Muscle of leg (tissue), 16 donors: Measurements from ENCODE around the gene XIRP2. TPM values are rescaled to one million over a fixed set of nuclear protein-coding genes. Genes with fewer than 3 reads are reported as not detected.

ENCODE experiments used
- DNase-seq: peaks from one replicate; pipeline ENCODE4 v3.0.0; 2013
- H3K27ac ChIP-seq: one replicate; pipeline ENCODE4 v1.5.1; 2013; ENCODE audit warnings: mild to moderate bottlenecking, low read length, control low read depth
- H3K27me3 ChIP-seq: one replicate; pipeline ENCODE4 v1.6.1; 2013; ENCODE audit warnings: low read length; ENCODE audit not compliant: control insufficient read depth, insufficient read depth
- H3K36me3 ChIP-seq: one replicate; pipeline ENCODE4 v1.6.1; 2013; ENCODE audit warnings: low read length; ENCODE audit not compliant: control insufficient read depth, insufficient read depth
- H3K4me1 ChIP-seq: one replicate; pipeline ENCODE4 v1.6.1; 2013; ENCODE audit warnings: low read length; ENCODE audit not compliant: control insufficient read depth, insufficient read depth
- H3K4me3 ChIP-seq: one replicate; pipeline ENCODE4 v1.5.1; 2013; ENCODE audit warnings: low read length, control low read depth
- H3K9me3 ChIP-seq: replicated peaks from 2 replicates; pipeline ENCODE4 v1.6.1; 2013; ENCODE audit warnings: low read depth, low read length; ENCODE audit not compliant: control insufficient read depth
- WGBS: methylation state at CpG from one replicate; pipeline ENCODE4 v1.1.5; 2013; ENCODE audit warnings: missing lambda C conversion rate; ENCODE audit not compliant: insufficient coverage; 5-methylcytosine and 5-hydroxymethylcytosine counted together
- long read RNA-seq, 11 donors: transcript quantifications; one replicate each; lab custom pipeline, GENCODE V29; 2026
- polyA plus RNA-seq, 8 donors: library from polyadenylated mRNA; unstranded; fragments of 120-200 nt; gene quantifications; one replicate each; pipeline versions ENCODE4 v1.2.1 to v1.2.3, GENCODE V29; 2013; ENCODE audit warnings: inconsistent platforms in 1 of 8, low replicate concordance in 1 of 8; ENCODE audit not compliant: insufficient read length in 8 of 8, insufficient read depth in 1 of 8
- total RNA-seq: library from RNA; stranded (reverse); fragments of 120-200 nt; gene quantifications from one replicate; pipeline ENCODE4 v1.2.4, GENCODE V29; 2013

XIRP2 gene
- total RNA-seq (82.2 TPM), polyA plus RNA-seq (100 to 1,000 TPM in 5 of 8 donors, 10 to 100 TPM in 3; 61.8 to 144 (median 107) TPM)
- long read RNA-seq, donor 1, partial matches to known transcripts = 9 of 10 reads
- long read RNA-seq, donor 1, other reads (novel, unspliced or antisense) = 0 of 10 reads
- long read RNA-seq, donor 2 = 0 reads
- long read RNA-seq, donor 3, partial matches to known transcripts = 41 of 42 reads
- long read RNA-seq, donor 3, other reads (novel, unspliced or antisense) = 0 of 42 reads
- long read RNA-seq, donor 4, partial matches to known transcripts = 24 of 25 reads
- long read RNA-seq, donor 4, other reads (novel, unspliced or antisense) = 0 of 25 reads
- long read RNA-seq, donor 5, partial matches to known transcripts = 31 of 34 reads
- long read RNA-seq, donor 5, other reads (novel, unspliced or antisense) = 0 of 34 reads
- long read RNA-seq, donor 6, partial matches to known transcripts = 31 of 31 reads
- long read RNA-seq, donor 6, other reads (novel, unspliced or antisense) = 0 of 31 reads
- long read RNA-seq, donor 7, partial matches to known transcripts = 52 of 53 reads
- long read RNA-seq, donor 7, other reads (novel, unspliced or antisense) = 0 of 53 reads
- long read RNA-seq, donor 8, partial matches to known transcripts = 23 of 23 reads
- long read RNA-seq, donor 8, other reads (novel, unspliced or antisense) = 0 of 23 reads
- long read RNA-seq, donor 9, partial matches to known transcripts = 74 of 75 reads
- long read RNA-seq, donor 9, other reads (novel, unspliced or antisense) = 0 of 75 reads
- long read RNA-seq, donor 10, partial matches to known transcripts = 58 of 58 reads
- long read RNA-seq, donor 10, other reads (novel, unspliced or antisense) = 0 of 58 reads
- long read RNA-seq, donor 11, partial matches to known transcripts = 61 of 62 reads
- long read RNA-seq, donor 11, other reads (novel, unspliced or antisense) = 0 of 62 reads

GRCh38 chr2:166888180-166888579 lies at the start of gene XIRP2:
Gene XIRP2 (plus strand): TSS chr2:166888480. CDS start chr2:166903483, 15,003 bp downstream.
- Histone ChIP-seq H3K27me3 (no peaks in the 10 kb centered on the region), H3K27ac (no peak within 1 kb of the TSS), H3K36me3 (no peaks in the 10 kb centered on the region), H3K4me1 (no peaks in the 10 kb centered on the region), H3K4me3 (no peak within 1 kb of the TSS), H3K9me3 (no peaks in the 10 kb centered on the region)
- 25% methylated on average over 1 of the region's 2 CpGs for whole genome bisulfite sequencing
- DNase-seq = no peak

GRCh38 chr2:166841152-166841551 lies 47.1 kb upstream of the XIRP2 start:
- H3K36me3 ChIP-seq = no peaks in the 10 kb centered on the region
- no peaks in the 10 kb centered on the region for H3K9me3 ChIP-seq
- no peak overlapping the region for H3K27ac ChIP-seq
- DNase-seq = no peak
- WGBS = 64% methylated on average over 2 of the region's 2 CpGs
- H3K27me3 ChIP-seq = no peaks in the 10 kb centered on the region
- no peaks in the 10 kb centered on the region for H3K4me1 ChIP-seq
- H3K4me3 ChIP-seq = no peak overlapping the region

- no peaks in the 10 kb centered on the region for H3K9me3 ChIP-seq
- WGBS = 17% methylated on average over 1 of the region's 1 CpG
- H3K27me3 ChIP-seq = no peaks in the 10 kb centered on the region
- no peaks in the 10 kb centered on the region for H3K4me1 ChIP-seq
- no peak overlapping the region for H3K27ac ChIP-seq
- no peaks in the 10 kb centered on the region for H3K36me3 ChIP-seq
- no peak overlapping the region for H3K4me3 ChIP-seq
- DNase-seq = no peak
These were observed 46.6 kb upstream of the XIRP2 start for GRCh38 chr2:166841679-166842078.

- Histone ChIP-seq H3K9me3 (peaks cover 2% of the 10 kb centered on the region), H3K4me3 (no peak overlapping the region), H3K27ac (no peak overlapping the region), H3K27me3 (no peaks in the 10 kb centered on the region), H3K4me1 (no peaks in the 10 kb centered on the region), H3K36me3 (no peaks in the 10 kb centered on the region)
- WGBS = no CpG with 5 or more reads among the region's 1 CpG
- DNase-seq = no peak
These were observed 44.2 kb upstream of the XIRP2 start for GRCh38 chr2:166844111-166844510.

- 100% methylated on average over 1 of the region's 6 CpGs for WGBS
- Histone ChIP-seq H3K9me3 (no peaks in the 10 kb centered on the region), H3K36me3 (no peaks in the 10 kb centered on the region)
These were observed 25.7 kb upstream of the XIRP2 start for GRCh38 chr2:166862468-166863132.

GRCh38 chr2:166867874-166868514 lies 20.3 kb upstream of the XIRP2 start:
- DNase-seq = no peak
- no peaks in the 10 kb centered on the region for H3K4me1 ChIP-seq
- no peaks in the 10 kb centered on the region for H3K9me3 ChIP-seq
- no peak overlapping the region for H3K4me3 ChIP-seq
- no peak overlapping the region for H3K27ac ChIP-seq
- H3K36me3 ChIP-seq = no peaks in the 10 kb centered on the region
- no peaks in the 10 kb centered on the region for H3K27me3 ChIP-seq
- WGBS = 79% methylated on average over 5 of the region's 10 CpGs

More at GRCh38 chr2:166862468-166863132, 25.7 kb upstream of the XIRP2 start:
- H3K4me3 ChIP-seq = no peak overlapping the region
- H3K27ac ChIP-seq = no peak overlapping the region
- DNase-seq = no peak
- H3K4me1 ChIP-seq = no peaks in the 10 kb centered on the region
- H3K27me3 ChIP-seq = no peaks in the 10 kb centered on the region

- Histone ChIP-seq H3K4me1 (no peaks in the 10 kb centered on the region), H3K27me3 (no peaks in the 10 kb centered on the region), H3K4me3 (no peak overlapping the region), H3K36me3 (no peaks in the 10 kb centered on the region), H3K9me3 (no peaks in the 10 kb centered on the region), H3K27ac (no peak overlapping the region)
- WGBS = no CpG with 5 or more reads among the region's 1 CpG
- DNase-seq = peak; percentile 63
These were observed 17.9 kb upstream of the XIRP2 start for GRCh38 chr2:166870346-166870745.

GRCh38 chr2:166881177-166881576 lies 7.1 kb upstream of the XIRP2 start:
- Histone ChIP-seq H3K9me3 (no peaks in the 10 kb centered on the region), H3K4me3 (no peak overlapping the region), H3K36me3 (no peaks in the 10 kb centered on the region), H3K27ac (no peak overlapping the region), H3K27me3 (no peaks in the 10 kb centered on the region), H3K4me1 (no peaks in the 10 kb centered on the region)
- WGBS = no CpG with 5 or more reads among the region's 1 CpG
- no peak for DNase-seq

GRCh38 chr2:166882851-166883250 lies 5.4 kb upstream of the XIRP2 start:
- Histone ChIP-seq H3K27ac (no peak overlapping the region), H3K36me3 (no peaks in the 10 kb centered on the region)

More at GRCh38 chr2:166882851-166883250, 5.4 kb upstream of the XIRP2 start:
- H3K27me3 ChIP-seq = no peaks in the 10 kb centered on the region
- no peak overlapping the region for H3K4me3 ChIP-seq
- H3K9me3 ChIP-seq = no peaks in the 10 kb centered on the region
- WGBS = no CpG with 5 or more reads among the region's 3 CpGs
- H3K4me1 ChIP-seq = no peaks in the 10 kb centered on the region
- DNase-seq = no peak
